ENCODE measurements around the gene L1CAM.
A peak's percentile ranks its signal among the peaks of the same experiment; 100 is the strongest.

DNA sequence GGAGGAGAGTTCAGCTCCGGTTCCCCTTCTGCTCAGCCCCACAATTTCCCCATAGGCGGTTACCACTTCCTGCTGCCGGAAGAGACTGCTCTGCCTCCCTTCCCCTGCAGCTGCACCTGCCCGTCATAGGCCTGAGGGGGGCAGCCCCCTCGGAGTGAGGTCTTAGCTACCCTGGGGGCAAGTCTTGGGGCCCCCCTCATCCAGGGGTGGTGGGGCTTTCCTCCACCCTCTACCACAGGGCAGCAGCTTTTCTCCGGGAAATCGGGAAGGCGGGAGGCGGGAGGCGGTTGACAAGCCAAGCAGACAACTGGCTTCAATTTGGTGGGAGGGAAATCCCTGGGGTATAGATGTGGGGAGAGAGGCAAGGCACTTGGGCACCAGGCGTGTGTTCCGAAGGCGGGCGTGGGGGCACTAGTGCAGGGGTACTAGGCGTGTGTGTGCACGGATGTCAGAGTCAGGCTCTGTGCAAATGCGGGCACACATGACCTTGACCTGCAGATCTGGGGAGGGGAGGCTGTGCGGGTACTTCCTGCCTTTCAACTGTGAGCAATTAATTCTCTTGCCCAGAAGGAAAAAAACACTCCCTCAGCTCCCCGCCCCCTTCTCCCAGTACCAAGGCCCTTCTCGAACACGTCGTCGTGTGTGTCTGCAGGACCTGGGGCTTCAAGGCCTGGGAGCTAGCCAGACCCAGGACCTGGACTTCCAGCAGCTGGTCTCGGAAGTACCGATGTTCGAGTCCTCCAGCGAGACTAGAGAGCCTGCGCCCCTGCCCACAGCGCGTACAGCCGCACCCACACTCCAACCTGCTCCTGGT, 41.1 kb upstream of the L1CAM start:
- TF ChIP-seq TAF1 (IDR thresholded peaks at IDR 0.05; ENCODE audit: borderline replicate concordance, insufficient read depth, low read length) (0 out of 2 replicates have a peak, but pooled peaks have one; percentile 22), POLR2AphosphoS5 (IDR thresholded peaks at IDR 0.05; ENCODE audit: low read depth, low read length) (no peak; the same call in none of the 2 replicates), FOXP2 (optimal IDR thresholded peaks at IDR 0.05; ENCODE audit: borderline replicate concordance, extremely low read depth, extremely low read length, insufficient read depth) (no peak)
- TF ChIP-seq, protein P1, sequence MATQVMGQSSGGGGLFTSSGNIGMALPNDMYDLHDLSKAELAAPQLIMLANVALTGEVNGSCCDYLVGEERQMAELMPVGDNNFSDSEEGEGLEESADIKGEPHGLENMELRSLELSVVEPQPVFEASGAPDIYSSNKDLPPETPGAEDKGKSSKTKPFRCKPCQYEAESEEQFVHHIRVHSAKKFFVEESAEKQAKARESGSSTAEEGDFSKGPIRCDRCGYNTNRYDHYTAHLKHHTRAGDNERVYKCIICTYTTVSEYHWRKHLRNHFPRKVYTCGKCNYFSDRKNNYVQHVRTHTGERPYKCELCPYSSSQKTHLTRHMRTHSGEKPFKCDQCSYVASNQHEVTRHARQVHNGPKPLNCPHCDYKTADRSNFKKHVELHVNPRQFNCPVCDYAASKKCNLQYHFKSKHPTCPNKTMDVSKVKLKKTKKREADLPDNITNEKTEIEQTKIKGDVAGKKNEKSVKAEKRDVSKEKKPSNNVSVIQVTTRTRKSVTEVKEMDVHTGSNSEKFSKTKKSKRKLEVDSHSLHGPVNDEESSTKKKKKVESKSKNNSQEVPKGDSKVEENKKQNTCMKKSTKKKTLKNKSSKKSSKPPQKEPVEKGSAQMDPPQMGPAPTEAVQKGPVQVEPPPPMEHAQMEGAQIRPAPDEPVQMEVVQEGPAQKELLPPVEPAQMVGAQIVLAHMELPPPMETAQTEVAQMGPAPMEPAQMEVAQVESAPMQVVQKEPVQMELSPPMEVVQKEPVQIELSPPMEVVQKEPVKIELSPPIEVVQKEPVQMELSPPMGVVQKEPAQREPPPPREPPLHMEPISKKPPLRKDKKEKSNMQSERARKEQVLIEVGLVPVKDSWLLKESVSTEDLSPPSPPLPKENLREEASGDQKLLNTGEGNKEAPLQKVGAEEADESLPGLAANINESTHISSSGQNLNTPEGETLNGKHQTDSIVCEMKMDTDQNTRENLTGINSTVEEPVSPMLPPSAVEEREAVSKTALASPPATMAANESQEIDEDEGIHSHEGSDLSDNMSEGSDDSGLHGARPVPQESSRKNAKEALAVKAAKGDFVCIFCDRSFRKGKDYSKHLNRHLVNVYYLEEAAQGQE (IDR thresholded peaks at IDR 0.05; ENCODE audit: insufficient read depth in 1 of 2, low read depth in 2 of 2, low read length in 2 of 2) = 0 out of 4 replicates have a peak, but pooled peaks of 1 of the 2 experiments have one; percentile 15
